ENCODE data around the gene CKAP4. TPM values are rescaled to one million over a fixed set of nuclear protein-coding genes. Genes with fewer than 3 reads are reported as not detected.

The CKAP4 gene
- total and polyA plus RNA-seq, 10 of the 15 experiments (the other 5 are each of a cell fraction or from before 2014, with no cell fraction given): 0.39 to 23.6 (median 11.1) TPM

DNA sequence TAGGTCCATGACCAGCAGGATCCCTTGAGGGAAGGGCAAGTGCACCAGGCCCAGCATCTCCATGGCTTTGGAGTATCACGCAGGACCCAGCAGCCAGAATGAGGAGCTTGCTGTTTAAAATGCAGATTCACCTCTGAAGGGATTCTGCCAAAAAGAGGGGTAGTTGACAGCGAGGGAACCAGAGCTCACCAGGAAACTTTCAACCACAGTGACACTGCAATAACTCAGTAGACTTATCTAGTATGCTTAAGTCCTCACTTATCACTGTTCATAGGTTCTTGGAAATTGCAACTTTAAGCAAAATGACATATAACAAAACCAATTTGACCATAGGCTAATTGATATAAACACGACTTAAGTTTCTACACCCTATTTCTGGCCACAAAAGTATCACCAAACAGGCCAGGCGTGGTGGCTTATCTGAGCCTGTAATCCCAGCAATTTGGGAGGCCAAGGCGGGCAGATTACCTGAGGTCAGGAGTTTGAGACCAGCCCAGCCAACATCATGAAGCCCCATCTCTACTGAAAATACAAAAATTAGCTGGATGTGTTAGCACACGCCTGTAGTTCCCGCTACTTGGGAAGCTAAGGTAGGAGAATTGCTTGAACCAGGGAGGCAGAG, 21.4 kb upstream of the CKAP4 start:
- no peaks in the 10 kb centered on the region for H3K27me3 ChIP-seq (replicated peaks in 1 of 2; ENCODE audit: control insufficient read depth in 2 of 2, insufficient read depth in 2 of 2, low read length in 1 of 2)
- ChIA-PET POLR2A (interaction anchor here (0.6 to 0.7 kb wide), 2 partner anchors 24 to 1362 kb away, joined by 3 to 6 read pairs; no protein-coding TSS in a partner anchor), RAD21 (ENCODE audit: unreplicated experiment) (interaction anchor here (1.0 kb wide), 1 partner anchor 9 kb away, joined by 3 read pairs; no protein-coding TSS in a partner anchor)

More for the DNA sequence above, 21.4 kb upstream of the CKAP4 start:
- H3K27ac ChIP-seq (ENCODE audit: control insufficient read depth, insufficient read depth): no peak overlapping the region
- H3K9ac ChIP-seq (ENCODE audit: control insufficient read depth, insufficient read depth, low read length): no peak overlapping the region
- H3K4me3 ChIP-seq: no peak overlapping the region
- no peaks in the 10 kb centered on the region for H4K20me1 ChIP-seq (ENCODE audit: control insufficient read depth, insufficient read depth)
- H3K4me1 ChIP-seq (ENCODE audit: control insufficient read depth, insufficient read depth, low read length): no peaks in the 10 kb centered on the region
- WGBS (ENCODE audit: insufficient coverage, insufficient replicate concordance, low lambda C conversion rate, missing lambda C conversion rate): 80% methylated on average over 7 of the region's 7 CpGs
- TF ChIP-seq, protein P1, sequence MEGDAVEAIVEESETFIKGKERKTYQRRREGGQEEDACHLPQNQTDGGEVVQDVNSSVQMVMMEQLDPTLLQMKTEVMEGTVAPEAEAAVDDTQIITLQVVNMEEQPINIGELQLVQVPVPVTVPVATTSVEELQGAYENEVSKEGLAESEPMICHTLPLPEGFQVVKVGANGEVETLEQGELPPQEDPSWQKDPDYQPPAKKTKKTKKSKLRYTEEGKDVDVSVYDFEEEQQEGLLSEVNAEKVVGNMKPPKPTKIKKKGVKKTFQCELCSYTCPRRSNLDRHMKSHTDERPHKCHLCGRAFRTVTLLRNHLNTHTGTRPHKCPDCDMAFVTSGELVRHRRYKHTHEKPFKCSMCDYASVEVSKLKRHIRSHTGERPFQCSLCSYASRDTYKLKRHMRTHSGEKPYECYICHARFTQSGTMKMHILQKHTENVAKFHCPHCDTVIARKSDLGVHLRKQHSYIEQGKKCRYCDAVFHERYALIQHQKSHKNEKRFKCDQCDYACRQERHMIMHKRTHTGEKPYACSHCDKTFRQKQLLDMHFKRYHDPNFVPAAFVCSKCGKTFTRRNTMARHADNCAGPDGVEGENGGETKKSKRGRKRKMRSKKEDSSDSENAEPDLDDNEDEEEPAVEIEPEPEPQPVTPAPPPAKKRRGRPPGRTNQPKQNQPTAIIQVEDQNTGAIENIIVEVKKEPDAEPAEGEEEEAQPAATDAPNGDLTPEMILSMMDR (IDR thresholded peaks at IDR 0.05 in 2 of 3, conservative IDR thresholded peaks at IDR 0.05 in 1 of 3; ENCODE audit: control insufficient read depth in 2 of 3, extremely low read depth in 1 of 3, insufficient read depth in 1 of 3, low read depth in 3 of 3, low read length in 3 of 3): no peak
- no peak for TF ChIP-seq NFYA (IDR thresholded peaks at IDR 0.05; ENCODE audit: borderline replicate concordance, low read depth, low read length)
- TF ChIP-seq, protein P2, sequence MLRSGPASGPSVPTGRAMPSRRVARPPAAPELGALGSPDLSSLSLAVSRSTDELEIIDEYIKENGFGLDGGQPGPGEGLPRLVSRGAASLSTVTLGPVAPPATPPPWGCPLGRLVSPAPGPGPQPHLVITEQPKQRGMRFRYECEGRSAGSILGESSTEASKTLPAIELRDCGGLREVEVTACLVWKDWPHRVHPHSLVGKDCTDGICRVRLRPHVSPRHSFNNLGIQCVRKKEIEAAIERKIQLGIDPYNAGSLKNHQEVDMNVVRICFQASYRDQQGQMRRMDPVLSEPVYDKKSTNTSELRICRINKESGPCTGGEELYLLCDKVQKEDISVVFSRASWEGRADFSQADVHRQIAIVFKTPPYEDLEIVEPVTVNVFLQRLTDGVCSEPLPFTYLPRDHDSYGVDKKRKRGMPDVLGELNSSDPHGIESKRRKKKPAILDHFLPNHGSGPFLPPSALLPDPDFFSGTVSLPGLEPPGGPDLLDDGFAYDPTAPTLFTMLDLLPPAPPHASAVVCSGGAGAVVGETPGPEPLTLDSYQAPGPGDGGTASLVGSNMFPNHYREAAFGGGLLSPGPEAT (IDR thresholded peaks at IDR 0.05; ENCODE audit: low read depth): no peak
- TF ChIP-seq TCF7 (IDR thresholded peaks at IDR 0.05; ENCODE audit: borderline replicate concordance): no peak
- no peak for TF ChIP-seq BCL11A (IDR thresholded peaks at IDR 0.05; ENCODE audit: low read depth, low read length)
- TF ChIP-seq CBX5 (IDR thresholded peaks at IDR 0.05; ENCODE audit: low read depth): no peak
- no peak for TF ChIP-seq STAT3 (IDR thresholded peaks at IDR 0.05; ENCODE audit: low read depth, low read length)
- no peak for TF ChIP-seq BMI1 (IDR thresholded peaks at IDR 0.05; ENCODE audit: borderline replicate concordance)
- no peak for TF ChIP-seq NBN (IDR thresholded peaks at IDR 0.05)
- TF ChIP-seq POLR2A (IDR thresholded peaks at IDR 0.05; ENCODE audit: low read depth, low read length): no peak
- no peak for TF ChIP-seq MTA3 (IDR thresholded peaks at IDR 0.05; ENCODE audit: borderline replicate concordance, low read length)
- TF ChIP-seq, protein P3, sequence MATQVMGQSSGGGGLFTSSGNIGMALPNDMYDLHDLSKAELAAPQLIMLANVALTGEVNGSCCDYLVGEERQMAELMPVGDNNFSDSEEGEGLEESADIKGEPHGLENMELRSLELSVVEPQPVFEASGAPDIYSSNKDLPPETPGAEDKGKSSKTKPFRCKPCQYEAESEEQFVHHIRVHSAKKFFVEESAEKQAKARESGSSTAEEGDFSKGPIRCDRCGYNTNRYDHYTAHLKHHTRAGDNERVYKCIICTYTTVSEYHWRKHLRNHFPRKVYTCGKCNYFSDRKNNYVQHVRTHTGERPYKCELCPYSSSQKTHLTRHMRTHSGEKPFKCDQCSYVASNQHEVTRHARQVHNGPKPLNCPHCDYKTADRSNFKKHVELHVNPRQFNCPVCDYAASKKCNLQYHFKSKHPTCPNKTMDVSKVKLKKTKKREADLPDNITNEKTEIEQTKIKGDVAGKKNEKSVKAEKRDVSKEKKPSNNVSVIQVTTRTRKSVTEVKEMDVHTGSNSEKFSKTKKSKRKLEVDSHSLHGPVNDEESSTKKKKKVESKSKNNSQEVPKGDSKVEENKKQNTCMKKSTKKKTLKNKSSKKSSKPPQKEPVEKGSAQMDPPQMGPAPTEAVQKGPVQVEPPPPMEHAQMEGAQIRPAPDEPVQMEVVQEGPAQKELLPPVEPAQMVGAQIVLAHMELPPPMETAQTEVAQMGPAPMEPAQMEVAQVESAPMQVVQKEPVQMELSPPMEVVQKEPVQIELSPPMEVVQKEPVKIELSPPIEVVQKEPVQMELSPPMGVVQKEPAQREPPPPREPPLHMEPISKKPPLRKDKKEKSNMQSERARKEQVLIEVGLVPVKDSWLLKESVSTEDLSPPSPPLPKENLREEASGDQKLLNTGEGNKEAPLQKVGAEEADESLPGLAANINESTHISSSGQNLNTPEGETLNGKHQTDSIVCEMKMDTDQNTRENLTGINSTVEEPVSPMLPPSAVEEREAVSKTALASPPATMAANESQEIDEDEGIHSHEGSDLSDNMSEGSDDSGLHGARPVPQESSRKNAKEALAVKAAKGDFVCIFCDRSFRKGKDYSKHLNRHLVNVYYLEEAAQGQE (IDR thresholded peaks at IDR 0.05; ENCODE audit: low read depth, low read length): no peak
- TF ChIP-seq PAX5 (IDR thresholded peaks at IDR 0.05; ENCODE audit: borderline replicate concordance, low read depth, low read length): no peak
- no peak for TF ChIP-seq SMC3 (IDR thresholded peaks at IDR 0.05; ENCODE audit: borderline replicate concordance, low read length)
- no peak for TF ChIP-seq BRCA1 (IDR thresholded peaks at IDR 0.05; ENCODE audit: low read depth, low read length)
- no peak for TF ChIP-seq HCFC1 (IDR thresholded peaks at IDR 0.05; ENCODE audit: low read length)
- TF ChIP-seq TCF3 (IDR thresholded peaks at IDR 0.05; ENCODE audit: borderline replicate concordance, insufficient read depth, low read depth, low read length): no peak
- H3K4me2 ChIP-seq (ENCODE audit: control insufficient read depth, insufficient read depth): no peak overlapping the region
- intact Hi-C loops (cut with micrococcal nuclease; ENCODE audit: unreplicated experiment): no loop called here
- no peaks in the 10 kb centered on the region for H3K9me3 ChIP-seq (replicated peaks; ENCODE audit: control insufficient read depth, insufficient read depth, low read length)
- BruUV-seq (replicated peaks): no TSS peak
- in situ Hi-C loops (cut with MboI): no loop called here
- FAIRE-seq (no peak), ATAC-seq (no peak), DNase-seq (ENCODE audit: low read depth, low spot score) (no peak)
- SMC1A ChIA-PET (ENCODE audit: uncharacterized antibody, unreplicated experiment): interaction anchor here (0.7 to 1.9 kb wide), 3 partner anchors 11 to 18 kb away, joined by 3 to 4 read pairs (median 3); no protein-coding TSS in a partner anchor
- H3K36me3 ChIP-seq (ENCODE audit: control insufficient read depth in 2 of 2, insufficient read depth in 2 of 2, low read length in 1 of 2): no peaks in the 10 kb centered on the region
- CTCF ChIA-PET: interaction anchor here (0.9 to 3.6 kb wide), 4 partner anchors 11 to 43 kb away, joined by 3 to 12 read pairs (median 6); no protein-coding TSS in a partner anchor
- H3K79me2 ChIP-seq (ENCODE audit: control insufficient read depth, insufficient read depth, low read length): no peaks in the 10 kb centered on the region
- H2AFZ ChIP-seq (ENCODE audit: control insufficient read depth, low read depth, low read length): no peak overlapping the region
